Suprapubic skin (tissue), 4 donors: Measurements from ENCODE around the gene IFNW1. TPM values are rescaled to one million over a fixed set of nuclear protein-coding genes. Genes with fewer than 3 reads are reported as not detected.
"Not testable (repeated sequence)": the region's sequence is repeated elsewhere in the genome, so short reads cannot be mapped to it uniquely, and the experiment has no call there.

Source experiments
- DNase-seq, 2 donors: peaks; one replicate each; pipeline ENCODE4 v3.0.0-alpha.2; 2019; ENCODE audit warnings: low spot score in 2 of 2
- H3K27ac ChIP-seq: fragments of 200-600 bp; sonication (generic); one replicate; pipeline ENCODE4 v1.5.1; 2019
- H3K27me3 ChIP-seq: fragments of 200-600 bp; sonication (generic); one replicate; pipeline ENCODE4 v1.5.1; 2019
- H3K36me3 ChIP-seq: fragments of 200-600 bp; sonication (generic); one replicate; pipeline ENCODE4 v1.5.1; 2019
- H3K4me1 ChIP-seq: fragments of 200-600 bp; sonication (generic); one replicate; pipeline ENCODE4 v1.5.1; 2019
- H3K4me3 ChIP-seq: fragments of 200-600 bp; sonication (generic); one replicate; pipeline ENCODE4 v1.5.1; 2019; ENCODE audit warnings: mild to moderate bottlenecking
- H3K9me3 ChIP-seq: fragments of 200-600 bp; sonication (generic); one replicate; pipeline ENCODE4 v1.5.1; 2019
- EP300 ChIP-seq: sonication (generic); formaldehyde crosslinking; IDR thresholded peaks from one replicate; pipeline ENCODE4 v1.6.1; 2017; ENCODE audit warnings: antibody characterized with exemption
- POLR2A ChIP-seq, 2 donors: fragments of 450-650 bp; IDR thresholded peaks; one replicate each; pipeline ENCODE4 v1.6.1; 2017; ENCODE audit warnings: antibody characterized with exemption in 2 of 2, mild to moderate bottlenecking in 2 of 2, moderate library complexity in 2 of 2
- POLR2AphosphoS5 ChIP-seq, 3 donors: sonication (generic); formaldehyde crosslinking; IDR thresholded peaks; one replicate each; pipeline ENCODE4 v1.6.1; 2017; ENCODE audit warnings: antibody characterized with exemption in 3 of 3
- WGBS: methylation state at CpG from one replicate; pipeline ENCODE4 v1.1.5; 2018; 5-methylcytosine and 5-hydroxymethylcytosine counted together
- total RNA-seq, 4 donors: library from RNA; depleted of rRNA; stranded (reverse); fragments of >200 nt; gene quantifications; one replicate each; pipeline ENCODE4 v1.1.0, GENCODE V29; 2016
- TF ChIP-seq, protein P1 (sequence below), 2 donors: fragments of 200-600 bp in 1 of 2; fragments of 450-650 bp in 1 of 2; sonication (generic) in 1 of 2; IDR thresholded peaks; one replicate each; pipeline ENCODE4 v1.5.1; 2016 to 2019; ENCODE audit warnings: antibody characterized with exemption in 2 of 2, mild to moderate bottlenecking in 1 of 2, moderate library complexity in 1 of 2

Gene IFNW1
- total RNA-seq, 4 donors from 2014 or later = not detected

DNA sequence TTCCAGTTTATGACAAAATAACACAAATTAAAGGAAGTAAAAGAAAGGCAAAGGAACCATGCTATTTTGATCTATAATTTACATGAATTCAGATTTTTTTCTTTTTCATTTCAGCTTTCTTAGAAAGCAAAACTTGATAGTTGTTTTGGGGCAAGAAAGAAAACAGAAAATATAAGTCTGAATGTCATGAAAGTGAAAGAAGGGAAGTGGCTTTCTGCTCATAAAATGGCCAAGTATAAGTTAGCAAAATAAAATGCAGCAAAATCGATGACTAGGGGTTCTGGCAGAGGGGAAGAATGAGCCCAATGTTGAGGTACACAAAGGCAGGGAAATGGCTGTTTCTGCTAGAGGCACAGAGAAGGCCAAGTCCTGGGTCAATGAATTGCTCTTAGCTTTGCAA, 3.0 kb upstream of the IFNW1 start:
- H3K4me1 ChIP-seq = no peaks in the 10 kb centered on the region
- 67% methylated on average over 1 of the region's 1 CpG for WGBS

DNA sequence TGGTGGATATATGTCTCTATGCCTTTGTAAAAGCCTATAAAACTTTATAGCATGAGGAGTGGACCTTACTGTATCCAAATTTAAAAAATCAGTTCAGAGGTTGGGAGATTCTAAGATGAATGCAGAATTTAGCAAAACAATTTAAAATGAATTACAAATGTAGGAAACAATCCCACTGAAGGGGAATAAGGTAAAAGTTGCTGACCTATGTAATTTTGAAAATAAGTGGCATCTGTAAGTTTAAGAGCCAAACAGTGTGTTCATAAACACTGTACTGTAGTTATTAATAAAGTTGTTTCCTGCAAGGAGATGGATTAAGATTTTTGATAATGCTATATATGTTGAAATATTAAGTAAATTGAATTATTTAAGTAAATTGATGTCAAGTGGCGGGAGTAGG, 4.6 kb downstream of the IFNW1 start:
- no peak overlapping the region for H3K27ac ChIP-seq
- TF ChIP-seq, protein P1, sequence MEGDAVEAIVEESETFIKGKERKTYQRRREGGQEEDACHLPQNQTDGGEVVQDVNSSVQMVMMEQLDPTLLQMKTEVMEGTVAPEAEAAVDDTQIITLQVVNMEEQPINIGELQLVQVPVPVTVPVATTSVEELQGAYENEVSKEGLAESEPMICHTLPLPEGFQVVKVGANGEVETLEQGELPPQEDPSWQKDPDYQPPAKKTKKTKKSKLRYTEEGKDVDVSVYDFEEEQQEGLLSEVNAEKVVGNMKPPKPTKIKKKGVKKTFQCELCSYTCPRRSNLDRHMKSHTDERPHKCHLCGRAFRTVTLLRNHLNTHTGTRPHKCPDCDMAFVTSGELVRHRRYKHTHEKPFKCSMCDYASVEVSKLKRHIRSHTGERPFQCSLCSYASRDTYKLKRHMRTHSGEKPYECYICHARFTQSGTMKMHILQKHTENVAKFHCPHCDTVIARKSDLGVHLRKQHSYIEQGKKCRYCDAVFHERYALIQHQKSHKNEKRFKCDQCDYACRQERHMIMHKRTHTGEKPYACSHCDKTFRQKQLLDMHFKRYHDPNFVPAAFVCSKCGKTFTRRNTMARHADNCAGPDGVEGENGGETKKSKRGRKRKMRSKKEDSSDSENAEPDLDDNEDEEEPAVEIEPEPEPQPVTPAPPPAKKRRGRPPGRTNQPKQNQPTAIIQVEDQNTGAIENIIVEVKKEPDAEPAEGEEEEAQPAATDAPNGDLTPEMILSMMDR (IDR thresholded peaks at IDR 0.05) = no peak
- no peak for TF ChIP-seq POLR2AphosphoS5 (IDR thresholded peaks at IDR 0.05)
- TF ChIP-seq POLR2A (IDR thresholded peaks at IDR 0.05) = no peak
- TF ChIP-seq EP300 = no peak
- H3K9me3 ChIP-seq = no peaks in the 10 kb centered on the region
- H3K36me3 ChIP-seq = no peaks in the 10 kb centered on the region
- WGBS = 51% methylated on average over 1 of the region's 1 CpG
- no peak for DNase-seq
- no peak overlapping the region for H3K4me3 ChIP-seq
- H3K4me1 ChIP-seq = no peaks in the 10 kb centered on the region
- H3K27me3 ChIP-seq = no peaks in the 10 kb centered on the region

More for the DNA sequence above, 3.0 kb upstream of the IFNW1 start:
- TF ChIP-seq, protein P1 (IDR thresholded peaks at IDR 0.05) = no peak
- TF ChIP-seq POLR2A (IDR thresholded peaks at IDR 0.05) = no peak
- no peak for TF ChIP-seq POLR2AphosphoS5 (IDR thresholded peaks at IDR 0.05)
- TF ChIP-seq EP300 = no peak
- H3K9me3 ChIP-seq = no peaks in the 10 kb centered on the region
- no peaks in the 10 kb centered on the region for H3K36me3 ChIP-seq
- H3K27ac ChIP-seq = no peak overlapping the region
- DNase-seq = no peak
- no peaks in the 10 kb centered on the region for H3K27me3 ChIP-seq
- no peak overlapping the region for H3K4me3 ChIP-seq

- no peak for DNase-seq
- no peaks in the 10 kb centered on the region for H3K36me3 ChIP-seq
- no peak for TF ChIP-seq POLR2A (IDR thresholded peaks at IDR 0.05)
- no peak for TF ChIP-seq EP300
- TF ChIP-seq POLR2AphosphoS5 (IDR thresholded peaks at IDR 0.05) = no peak
- TF ChIP-seq, protein P1 (IDR thresholded peaks at IDR 0.05) = no peak
- H3K4me1 ChIP-seq = no peaks in the 10 kb centered on the region
- no peak overlapping the region for H3K27ac ChIP-seq
- WGBS = 79% methylated on average over 3 of the region's 3 CpGs
- no peak overlapping the region for H3K4me3 ChIP-seq
- no peaks in the 10 kb centered on the region for H3K27me3 ChIP-seq
- H3K9me3 ChIP-seq = no peaks in the 10 kb centered on the region
These were observed 5.9 kb downstream of the IFNW1 start for GRCh38 chr9:21135736-21136135.

DNA sequence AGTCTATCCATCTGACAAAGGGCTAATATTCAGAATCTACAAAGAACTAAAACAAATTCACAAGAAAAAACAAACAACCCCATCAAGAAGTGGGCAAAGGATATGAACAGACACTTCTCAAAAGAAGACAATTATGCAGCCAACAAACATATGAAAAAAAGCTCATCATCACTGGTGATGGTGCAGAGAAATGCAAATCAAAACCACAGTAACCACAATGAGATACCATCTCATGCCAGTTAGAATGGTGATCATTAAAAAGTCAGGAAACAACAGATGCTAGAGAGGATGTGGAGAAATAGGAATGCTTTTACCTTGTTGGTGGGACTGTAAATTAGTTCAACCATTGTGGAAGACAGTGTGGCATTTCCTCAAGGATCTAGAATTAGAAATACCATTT, 13.4 kb downstream of the IFNW1 start:
- not testable (repeated sequence) for H3K9me3 ChIP-seq

GRCh38 chr9:21121595-21122251, 19.9 kb downstream of the IFNW1 start:
- DNase-seq = no peak
- Histone ChIP-seq H3K27ac (no peak overlapping the region), H3K4me3 (no peak overlapping the region), H3K9me3 (no peaks in the 10 kb centered on the region), H3K4me1 (no peaks in the 10 kb centered on the region), H3K27me3 (no peaks in the 10 kb centered on the region), H3K36me3 (no peaks in the 10 kb centered on the region)
- TF ChIP-seq POLR2A (IDR thresholded peaks at IDR 0.05) (no peak), EP300 (no peak)
- WGBS = 94% methylated on average over 4 of the region's 4 CpGs

More for the DNA sequence above, 13.4 kb downstream of the IFNW1 start:
- H3K36me3 ChIP-seq, DNase-seq, H3K27ac ChIP-seq, H3K4me3 ChIP-seq, H3K4me1 ChIP-seq, H3K27me3 ChIP-seq: not testable (repeated sequence)

DNA sequence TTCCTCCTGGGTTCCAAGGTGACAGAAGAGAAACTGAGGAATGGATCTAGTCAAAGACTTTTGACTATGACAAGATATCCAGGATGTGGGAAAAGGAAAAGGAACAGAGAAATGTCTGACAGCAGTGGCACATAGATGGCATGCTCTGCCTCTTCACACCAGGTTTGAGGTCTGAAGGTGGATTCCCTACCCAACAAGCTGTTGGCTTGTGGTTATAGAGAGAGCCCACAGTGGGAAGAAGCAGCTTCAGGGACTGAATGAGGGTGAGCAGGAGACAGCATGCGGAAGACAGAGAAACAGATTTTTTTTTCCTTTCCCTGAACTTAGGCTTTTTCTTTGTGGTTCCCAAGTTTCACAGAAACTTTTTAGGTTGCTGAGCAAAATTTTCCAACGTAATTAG, 20.6 kb downstream of the IFNW1 start:
- H3K9me3 ChIP-seq = no peaks in the 10 kb centered on the region
- no peak for DNase-seq
- TF ChIP-seq, protein P1 (IDR thresholded peaks at IDR 0.05) = no peak
- TF ChIP-seq POLR2A (IDR thresholded peaks at IDR 0.05) (no peak), EP300 (no peak), POLR2AphosphoS5 (IDR thresholded peaks at IDR 0.05) (no peak)
- 83% methylated on average over 2 of the region's 2 CpGs for WGBS
- H3K4me1 ChIP-seq = no peaks in the 10 kb centered on the region
- no peak overlapping the region for H3K4me3 ChIP-seq
- H3K27ac ChIP-seq = no peak overlapping the region
- no peaks in the 10 kb centered on the region for H3K27me3 ChIP-seq
- no peaks in the 10 kb centered on the region for H3K36me3 ChIP-seq
